ENCODE data around the gene FRMPD1.

DNA sequence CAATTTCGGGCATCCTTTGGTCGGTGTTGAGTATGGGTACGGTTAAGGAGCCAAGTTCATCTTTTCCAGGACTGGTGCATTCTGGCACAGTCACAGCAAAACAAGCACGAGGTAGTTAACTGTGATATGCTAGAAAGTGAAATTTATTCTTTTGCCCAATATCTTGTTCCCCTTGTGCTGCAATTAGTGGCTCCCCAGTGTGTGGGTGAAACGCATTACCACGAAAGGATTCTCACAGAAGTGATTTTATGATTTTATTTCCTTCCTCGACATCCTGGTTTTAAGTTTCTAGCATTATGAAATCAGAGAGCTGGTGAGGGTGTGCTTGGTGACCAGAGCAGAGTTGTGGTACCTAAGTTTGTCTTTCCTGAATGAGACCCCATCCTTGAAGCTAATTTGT is 1.5 kb downstream of the FRMPD1 start:
- TF ChIP-seq, protein P1, sequence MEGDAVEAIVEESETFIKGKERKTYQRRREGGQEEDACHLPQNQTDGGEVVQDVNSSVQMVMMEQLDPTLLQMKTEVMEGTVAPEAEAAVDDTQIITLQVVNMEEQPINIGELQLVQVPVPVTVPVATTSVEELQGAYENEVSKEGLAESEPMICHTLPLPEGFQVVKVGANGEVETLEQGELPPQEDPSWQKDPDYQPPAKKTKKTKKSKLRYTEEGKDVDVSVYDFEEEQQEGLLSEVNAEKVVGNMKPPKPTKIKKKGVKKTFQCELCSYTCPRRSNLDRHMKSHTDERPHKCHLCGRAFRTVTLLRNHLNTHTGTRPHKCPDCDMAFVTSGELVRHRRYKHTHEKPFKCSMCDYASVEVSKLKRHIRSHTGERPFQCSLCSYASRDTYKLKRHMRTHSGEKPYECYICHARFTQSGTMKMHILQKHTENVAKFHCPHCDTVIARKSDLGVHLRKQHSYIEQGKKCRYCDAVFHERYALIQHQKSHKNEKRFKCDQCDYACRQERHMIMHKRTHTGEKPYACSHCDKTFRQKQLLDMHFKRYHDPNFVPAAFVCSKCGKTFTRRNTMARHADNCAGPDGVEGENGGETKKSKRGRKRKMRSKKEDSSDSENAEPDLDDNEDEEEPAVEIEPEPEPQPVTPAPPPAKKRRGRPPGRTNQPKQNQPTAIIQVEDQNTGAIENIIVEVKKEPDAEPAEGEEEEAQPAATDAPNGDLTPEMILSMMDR (IDR thresholded peaks at IDR 0.05) = no peak
- no peak for TF ChIP-seq POLR2A (IDR thresholded peaks at IDR 0.05)
